GM19193 (cell line): Measurements from ENCODE around the gene SYT7.

Source experiments
- POLR2A ChIP-seq: IDR thresholded peaks from 4 replicates; pipeline ENCODE4 v1.6.1; 2011; ENCODE audit not compliant: insufficient read depth, insufficient read length; ENCODE audit errors: extremely low read depth

SYT7 gene

GRCh38 chr11:61532134-61533038 lies 48.5 kb downstream of the SYT7 start:
- no peak for TF ChIP-seq POLR2A

- no peak for TF ChIP-seq POLR2A
These were observed 49.8 kb downstream of the SYT7 start for GRCh38 chr11:61531044-61531443.

- no peak for TF ChIP-seq POLR2A
These were observed 51.2 kb downstream of the SYT7 start for GRCh38 chr11:61529537-61530225.

GRCh38 chr11:61528114-61528513 lies 52.8 kb downstream of the SYT7 start:
- no peak for TF ChIP-seq POLR2A

GRCh38 chr11:61526956-61527731 lies 53.7 kb downstream of the SYT7 start:
- TF ChIP-seq POLR2A, result no peak

- no peak for TF ChIP-seq POLR2A
These were observed 54.6 kb downstream of the SYT7 start for GRCh38 chr11:61526229-61526628.

- TF ChIP-seq POLR2A, result no peak
These were observed 55.8 kb downstream of the SYT7 start for GRCh38 chr11:61524963-61525587.

- TF ChIP-seq POLR2A, result no peak
These were observed 56.4 kb downstream of the SYT7 start for GRCh38 chr11:61524446-61524845.

GRCh38 chr11:61522881-61523280 lies 58.0 kb downstream of the SYT7 start:
- TF ChIP-seq POLR2A, result no peak

GRCh38 chr11:61518032-61518795 lies 62.7 kb downstream of the SYT7 start:
- TF ChIP-seq POLR2A, result no peak

- no peak for TF ChIP-seq POLR2A
These were observed 64.0 kb downstream of the SYT7 start for GRCh38 chr11:61516675-61517572.

- TF ChIP-seq POLR2A, result no peak
These were observed 64.7 kb downstream of the SYT7 start for GRCh38 chr11:61516191-61516590.

- no peak for TF ChIP-seq POLR2A
These were observed 65.2 kb downstream of the SYT7 start for GRCh38 chr11:61515686-61516085.
